CD4-positive, CD25-positive, alpha-beta regulatory T cell (primary cell): ENCODE measurements around the gene RNF20. TPM values are rescaled to one million over a fixed set of nuclear protein-coding genes. Genes with fewer than 3 reads are reported as not detected.

Source experiments
- polyA plus RNA-seq, 4 donors: library from polyadenylated mRNA; unstranded; fragments of 300-500 nt; fragmentation: Illumina TruSeq; gene quantifications; one replicate each; pipeline ENCODE4 v1.2.3, GENCODE V29; 2021
- total RNA-seq: library from RNA; stranded (reverse); gene quantifications from one replicate; pipeline ENCODE4 v1.2.3, GENCODE V29; 2022

Gene RNF20
- total and polyA plus RNA-seq, 5 donors from 2014 or later, result 31.3 to 50.0 (median 42.2) TPM

Other genes starting within 250 kb of the RNF20 start
- gene BAAT, start 148.8 kb upstream of the RNF20 start, total RNA-seq, result 0.15 TPM
- gene BAAT, start 148.8 kb upstream of the RNF20 start, polyA plus RNA-seq, result under 1 TPM in 1 of 4 donors, not detected in 3; 0.09 TPM
- 8.5 TPM for gene MRPL50, start 135.2 kb upstream of the RNF20 start, total RNA-seq
- 10 to 100 TPM; 15.4 to 26.2 (median 20.3) TPM for gene MRPL50, start 135.2 kb upstream of the RNF20 start, polyA plus RNA-seq
- gene ZNF189, start 135.0 kb upstream of the RNF20 start, total RNA-seq, result 8.1 TPM
- gene ZNF189, start 135.0 kb upstream of the RNF20 start, polyA plus RNA-seq, result 1 to 10 TPM; 1.8 to 3.6 (median 2.8) TPM
- gene ALDOB, start 98.1 kb upstream of the RNF20 start, total RNA-seq, result not detected
- not detected for gene ALDOB, start 98.1 kb upstream of the RNF20 start, polyA plus RNA-seq
- not detected for gene PPP3R2, start 61.1 kb downstream of the RNF20 start, total RNA-seq
- under 1 TPM in 2 of 4 donors, not detected in 2; 0.17 to 0.22 TPM for gene PPP3R2, start 61.1 kb downstream of the RNF20 start, polyA plus RNA-seq
- 0.05 TPM for gene GRIN3A, start 204.8 kb downstream of the RNF20 start, total RNA-seq
- gene GRIN3A, start 204.8 kb downstream of the RNF20 start, polyA plus RNA-seq, result under 1 TPM; 0.16 to 0.22 (median 0.18) TPM